Medulla oblongata (tissue), 1 donor: ENCODE results near the gene ANKRD1.

ENCODE experiments used
- DNase-seq: peaks from one replicate; pipeline ENCODE4 v3.0.0-alpha.2; 2015; ENCODE audit errors: extremely low spot score

Gene ANKRD1

DNA sequence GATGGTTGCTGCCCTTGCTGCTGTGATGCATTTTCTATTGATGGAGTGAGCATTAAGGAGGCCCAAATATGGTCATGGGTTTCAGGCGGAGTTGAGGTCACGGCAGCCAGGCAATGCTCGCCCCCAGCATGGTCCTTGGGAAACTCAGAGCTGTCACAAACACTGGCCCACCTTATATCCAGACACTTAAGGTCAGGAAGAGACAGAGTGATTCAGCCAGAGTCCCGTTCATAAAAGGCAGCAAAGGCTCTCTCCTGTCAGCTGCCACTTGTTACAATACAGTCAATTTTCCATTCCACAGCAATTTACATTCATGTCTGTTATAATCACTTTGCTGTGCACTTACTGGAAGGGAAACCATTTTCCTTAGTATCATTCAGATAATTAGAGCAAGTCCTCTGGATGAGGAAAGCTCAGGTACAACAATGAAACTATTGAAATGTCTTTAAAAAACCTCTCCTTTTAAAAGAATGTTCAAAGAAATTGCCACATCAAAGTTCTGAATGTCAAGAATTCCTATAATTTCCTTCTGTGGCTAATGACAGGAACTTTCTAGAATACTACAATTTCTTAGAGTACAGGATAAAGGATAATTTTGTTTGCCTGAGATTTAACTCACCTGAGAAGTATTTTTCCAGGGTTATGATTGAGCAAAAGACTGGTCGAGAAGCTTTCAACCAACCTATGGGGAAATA is 14.8 kb upstream of the ANKRD1 start:
- no peak for DNase-seq

DNA sequence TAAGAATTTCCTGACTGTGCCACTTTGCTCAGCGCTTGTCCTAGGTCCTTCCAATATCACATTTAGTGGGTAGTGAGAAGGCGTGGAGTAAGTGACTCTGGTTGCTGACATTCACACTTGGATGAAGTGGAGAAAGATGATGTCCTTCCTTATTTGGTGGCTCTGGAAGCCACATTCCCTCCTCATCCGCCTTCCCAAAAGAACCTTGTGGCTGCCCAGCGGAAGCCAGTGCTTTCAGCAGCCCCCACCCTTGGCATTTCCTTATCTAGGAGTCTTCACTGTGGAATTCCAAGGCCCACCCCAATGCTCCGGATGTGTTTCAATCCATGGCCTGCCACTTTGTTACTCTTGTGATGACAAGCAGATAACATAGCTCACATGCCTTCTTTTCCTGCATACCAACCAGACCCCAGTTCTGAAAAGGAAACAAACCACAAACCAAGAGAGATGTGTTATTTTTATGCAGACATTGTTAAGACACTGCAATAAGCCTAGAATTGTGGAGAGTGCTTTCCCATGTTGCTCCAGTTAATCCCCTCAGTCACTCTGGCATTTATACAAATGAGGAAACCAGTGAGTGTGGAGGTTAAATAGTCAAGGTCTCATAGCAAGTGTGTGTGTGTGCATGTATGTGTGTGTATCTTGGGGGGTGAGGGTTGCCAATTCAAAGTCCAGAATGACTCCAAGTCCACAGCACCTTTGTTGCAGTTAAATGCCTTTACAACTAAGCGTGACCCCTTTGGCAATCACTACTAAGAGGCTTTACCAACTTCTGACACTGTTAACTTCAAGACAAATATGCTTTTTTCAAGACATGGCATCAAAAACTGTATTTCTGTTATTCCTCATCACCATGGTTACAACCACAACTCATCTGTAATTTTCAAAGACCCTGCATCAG is 10.3 kb upstream of the ANKRD1 start:
- no peak for DNase-seq

DNA sequence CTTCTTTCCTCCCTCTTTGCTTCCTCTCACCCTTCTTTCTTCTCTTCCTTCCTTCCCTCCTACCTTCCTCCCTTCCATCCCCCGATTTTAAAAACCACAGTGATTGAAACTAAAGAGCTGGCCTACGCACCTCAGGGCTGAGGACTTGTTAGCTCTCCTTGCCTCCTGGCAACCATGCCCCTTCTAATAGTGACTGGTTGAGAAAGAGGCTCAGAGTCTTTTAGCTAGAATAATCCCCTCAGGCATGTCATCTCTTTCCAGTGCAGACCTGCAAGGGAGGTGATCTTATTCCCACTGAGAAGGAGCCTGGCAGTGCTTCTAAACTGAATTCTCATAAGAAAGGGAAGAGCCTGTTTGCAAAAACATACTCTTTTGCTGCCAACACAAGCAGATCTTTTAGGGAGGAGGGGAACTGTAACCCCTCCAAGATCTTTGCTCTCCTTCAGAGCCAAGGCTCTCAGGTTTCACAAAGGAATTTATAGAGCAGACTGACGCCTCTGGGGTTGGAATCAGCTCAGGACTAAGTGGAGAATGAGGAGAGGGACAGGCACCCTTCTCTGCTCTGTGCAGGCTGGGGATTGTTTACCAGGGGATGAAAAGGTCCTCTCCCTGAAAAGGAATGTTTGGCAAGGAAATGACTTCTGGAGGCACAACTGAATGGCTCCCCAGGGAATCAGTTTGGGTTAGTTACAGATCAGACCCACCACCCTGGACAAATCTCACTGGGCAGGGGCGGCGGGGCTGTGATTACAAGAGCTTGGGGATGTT is 9.4 kb upstream of the ANKRD1 start:
- peak; percentile 16 for DNase-seq

DNA sequence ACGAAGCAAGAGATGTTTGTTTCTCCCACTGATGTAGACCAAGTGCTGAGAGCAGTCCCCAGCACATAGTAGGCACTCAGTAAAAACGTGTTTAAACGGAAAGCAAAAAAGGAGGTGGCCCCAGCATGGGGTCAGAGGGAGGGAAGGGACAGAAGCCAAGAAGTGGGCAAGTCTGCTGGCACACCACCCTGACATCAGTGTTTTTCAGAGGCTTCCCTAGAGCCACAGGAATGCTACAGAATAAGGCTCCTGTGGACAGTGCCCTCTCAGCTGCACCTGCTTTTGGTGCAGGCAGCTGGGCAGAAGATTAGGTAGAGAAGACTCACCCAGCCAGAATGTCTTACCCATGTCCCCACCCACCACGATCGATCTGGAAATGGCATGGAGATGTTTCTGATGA is 8.3 kb upstream of the ANKRD1 start:
- DNase-seq = no peak

DNA sequence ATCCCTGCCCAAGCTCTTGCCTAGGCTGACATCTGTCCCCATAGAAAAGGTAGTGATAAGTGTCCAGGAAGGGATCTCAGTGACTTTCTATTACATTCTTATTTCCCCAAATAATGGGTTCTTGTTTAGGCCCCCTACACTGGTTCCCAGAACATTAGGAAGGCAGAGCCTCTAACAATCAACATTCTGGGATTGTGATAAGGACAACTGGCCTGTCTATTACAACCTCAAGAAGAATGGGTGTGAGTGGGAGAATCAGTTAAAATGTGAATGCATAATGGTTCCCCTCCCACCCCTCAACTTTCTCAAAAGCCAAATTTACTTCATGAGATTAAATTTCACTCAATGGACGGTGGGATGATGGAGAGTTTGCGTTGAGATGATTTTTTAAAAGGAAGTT is 6.4 kb upstream of the ANKRD1 start:
- no peak for DNase-seq

DNA sequence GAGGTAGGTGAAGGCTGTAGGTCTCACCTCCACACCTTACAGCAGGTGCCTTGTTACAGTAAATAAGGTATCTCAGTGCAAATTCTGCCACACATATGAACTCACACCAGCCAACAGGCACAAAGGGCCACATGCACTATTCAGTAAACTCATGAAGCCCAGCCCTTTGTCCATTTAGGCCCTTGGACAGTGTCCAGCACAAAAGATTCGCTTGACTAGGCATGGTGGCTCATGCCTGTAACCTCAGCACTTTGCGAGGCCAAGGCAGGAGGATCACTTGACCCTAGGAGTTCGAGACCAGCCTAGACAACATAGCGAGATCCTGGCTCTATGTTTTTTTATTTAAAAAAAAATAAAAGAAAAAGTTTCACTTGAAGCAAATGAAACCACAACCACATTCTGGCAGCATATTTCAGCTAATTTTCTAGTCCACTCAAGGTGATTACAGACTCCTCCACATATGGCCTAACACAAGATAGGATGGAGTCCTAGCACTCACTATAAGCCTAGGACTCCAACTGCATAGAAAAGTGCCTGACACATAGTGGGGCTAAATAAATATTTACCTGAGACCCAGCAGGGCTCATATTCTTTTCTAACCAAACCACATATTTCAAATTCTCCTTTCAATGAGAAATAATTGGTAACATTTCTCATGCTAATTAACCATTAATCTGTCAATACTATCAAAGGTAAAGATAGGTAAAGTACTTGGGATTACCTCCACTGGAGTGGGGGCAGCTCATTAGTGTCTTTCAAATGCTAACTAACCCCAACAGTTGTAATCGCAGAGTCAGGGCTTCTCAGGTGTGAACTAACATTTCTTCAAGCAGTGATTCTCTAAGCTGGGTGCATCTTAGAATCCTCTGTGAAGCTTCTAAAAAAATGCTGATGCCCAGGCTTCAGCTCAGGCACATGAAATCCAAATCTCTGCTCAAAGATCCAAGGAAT is 4.5 kb upstream of the ANKRD1 start:
- DNase-seq = no peak

DNA sequence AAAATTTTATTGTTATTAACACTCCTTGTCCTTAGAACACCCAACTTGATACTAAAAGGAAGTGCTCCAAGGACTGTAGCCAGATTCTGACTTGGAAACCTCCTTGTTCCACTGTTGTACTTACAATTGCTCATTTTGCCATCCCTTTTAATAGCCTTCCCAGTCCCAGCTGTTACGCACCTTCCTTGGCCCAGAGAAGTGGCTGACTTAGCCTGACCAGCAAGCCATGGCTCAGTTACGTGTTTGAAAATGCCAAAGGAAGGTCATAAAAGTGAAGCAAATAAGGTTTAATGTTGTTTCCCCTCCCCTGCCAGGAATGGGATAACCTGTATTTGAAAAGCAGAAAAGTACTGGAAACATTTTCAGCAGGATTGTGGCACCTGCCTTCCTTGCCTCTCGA is 3.7 kb upstream of the ANKRD1 start:
- DNase-seq = no peak

DNA sequence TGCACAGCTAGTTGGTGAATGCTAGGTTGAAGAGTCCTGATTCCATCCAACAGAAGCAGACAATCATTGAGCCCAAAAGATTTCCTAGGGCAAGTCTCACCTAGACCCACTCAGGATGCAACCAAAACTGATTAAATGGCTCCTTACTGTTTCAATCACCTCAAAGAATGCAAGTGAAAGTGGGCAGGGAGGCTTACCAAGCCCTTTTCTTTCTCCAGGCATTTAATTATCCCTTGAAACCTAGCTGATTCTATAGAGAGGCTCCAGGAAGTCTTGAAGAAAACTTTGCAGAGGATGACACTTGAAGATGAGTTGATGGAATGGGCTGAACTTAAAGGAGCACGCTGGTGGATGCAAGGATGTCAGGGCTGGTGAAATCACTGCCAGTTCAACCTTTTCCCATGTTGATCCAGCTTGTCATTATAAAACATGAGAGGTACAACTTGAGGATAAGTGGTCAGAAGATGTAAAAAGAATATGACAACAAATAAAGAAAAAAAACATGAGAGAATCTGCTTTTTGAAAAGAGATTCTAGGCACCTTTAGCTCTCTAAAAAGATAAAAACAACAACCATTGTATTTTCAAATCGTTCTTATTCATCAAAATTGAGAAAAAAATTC is 2.3 kb upstream of the ANKRD1 start:
- DNase-seq = no peak

DNA sequence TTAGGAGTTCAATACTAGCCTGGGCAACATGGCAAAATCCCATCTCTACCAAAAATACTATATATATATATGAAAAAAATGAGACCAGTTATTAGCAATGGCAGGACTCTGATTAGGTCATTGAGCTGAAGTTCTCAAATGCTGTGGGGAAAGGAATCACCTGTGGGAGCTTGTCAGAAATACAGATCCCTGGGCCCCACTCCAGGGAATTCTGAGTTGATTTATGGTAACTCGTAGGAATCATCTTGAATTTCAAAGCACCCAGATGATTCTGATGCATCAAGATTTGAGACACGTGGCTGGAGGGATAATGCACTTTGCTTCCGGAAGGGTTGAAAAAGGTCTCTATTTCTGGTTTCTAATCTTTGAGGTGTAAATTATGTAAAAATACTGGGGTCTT is 1.0 kb upstream of the ANKRD1 start:
- DNase-seq = no peak

DNA sequence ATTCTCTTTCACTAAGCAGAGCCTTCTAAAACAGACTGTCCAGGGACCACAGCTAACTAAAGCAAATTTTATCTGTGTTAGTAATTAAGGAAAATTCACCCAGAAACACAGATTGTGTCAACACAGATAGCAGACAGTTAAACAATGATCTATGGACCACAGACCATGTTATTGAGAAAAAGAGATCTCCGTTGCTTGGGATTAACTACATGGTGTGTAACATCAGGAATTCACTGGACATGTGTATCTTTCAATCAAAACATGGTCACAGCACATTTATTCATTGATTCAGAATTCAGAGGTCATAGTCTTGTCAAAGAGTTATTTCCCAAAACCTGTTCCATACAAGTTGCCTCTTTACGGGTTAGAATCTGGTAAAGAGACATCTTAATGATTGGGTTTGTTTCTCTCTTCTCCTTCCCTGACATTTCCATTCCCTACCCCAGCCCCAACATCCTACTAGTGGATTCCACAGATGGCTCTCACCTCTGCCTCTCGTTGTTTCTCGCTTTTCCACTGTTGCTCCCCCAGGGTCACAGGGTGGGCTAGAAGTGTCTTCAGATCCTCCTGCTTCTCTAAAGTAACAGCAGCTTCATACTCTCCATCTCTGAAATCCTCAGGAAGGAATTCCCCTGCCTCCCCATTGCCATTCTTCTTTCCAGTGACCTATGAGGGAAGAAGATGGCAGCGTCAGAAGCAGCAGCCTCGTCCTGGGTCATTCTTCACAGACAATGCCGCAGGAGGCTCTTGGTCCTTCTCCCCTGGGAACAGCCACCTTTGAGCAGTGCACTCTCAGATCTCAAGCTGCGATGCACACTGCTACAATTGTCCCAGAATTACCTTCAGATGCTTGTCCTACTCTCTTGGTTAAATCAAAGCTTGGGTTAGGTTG is 958 bp downstream of the ANKRD1 start:
- DNase-seq = no peak

DNA sequence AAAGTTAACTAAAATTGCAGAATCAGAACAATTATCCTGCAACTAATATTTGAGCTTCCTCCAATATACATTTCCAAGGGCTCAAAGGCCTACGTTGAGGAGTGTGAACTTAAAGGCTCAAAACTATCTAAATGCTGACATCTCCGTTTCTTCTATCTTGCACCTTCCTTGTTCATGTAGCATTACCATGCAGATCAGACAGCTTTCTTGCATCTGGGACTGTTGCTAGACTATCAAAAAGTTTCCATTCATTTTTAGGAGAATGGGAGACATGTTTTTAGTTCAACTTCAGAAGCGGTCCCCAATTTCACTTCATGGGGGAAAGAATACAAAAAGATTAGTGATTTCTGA is 2.9 kb downstream of the ANKRD1 start:
- DNase-seq = no peak

DNA sequence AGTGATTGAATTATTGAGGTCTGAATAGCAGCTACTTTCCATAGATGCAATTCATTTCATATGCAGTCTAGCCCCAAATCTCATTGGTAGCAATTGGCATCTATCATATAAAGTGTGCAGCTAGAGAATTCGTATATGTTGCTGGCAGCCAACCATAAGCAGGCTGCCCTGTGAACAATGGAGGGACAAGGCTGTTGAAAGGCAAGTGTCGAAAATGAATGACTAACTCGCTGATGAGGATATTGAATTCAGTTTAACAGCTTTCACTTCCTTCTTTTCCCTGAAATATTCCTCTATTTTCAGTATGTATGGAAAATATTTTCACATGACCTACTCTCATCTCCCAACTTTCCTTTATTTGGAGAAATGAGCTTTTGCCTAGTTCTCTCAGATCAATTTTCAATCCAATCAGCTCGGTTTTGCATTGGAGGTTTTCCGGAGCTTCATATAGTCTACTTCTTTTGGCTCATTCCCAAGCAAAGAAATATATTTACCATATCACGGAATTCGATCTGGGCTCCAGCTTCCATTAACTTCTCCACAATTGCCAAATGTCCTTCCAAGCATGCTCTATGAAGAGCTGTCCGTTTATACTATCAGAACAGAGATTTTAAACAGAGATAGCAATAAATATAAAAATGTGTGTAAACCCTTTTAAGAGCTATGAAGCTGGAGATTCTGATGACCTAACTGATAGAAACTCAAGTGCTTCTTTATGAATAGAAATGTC is 3.5 kb downstream of the ANKRD1 start:
- DNase-seq = no peak

DNA sequence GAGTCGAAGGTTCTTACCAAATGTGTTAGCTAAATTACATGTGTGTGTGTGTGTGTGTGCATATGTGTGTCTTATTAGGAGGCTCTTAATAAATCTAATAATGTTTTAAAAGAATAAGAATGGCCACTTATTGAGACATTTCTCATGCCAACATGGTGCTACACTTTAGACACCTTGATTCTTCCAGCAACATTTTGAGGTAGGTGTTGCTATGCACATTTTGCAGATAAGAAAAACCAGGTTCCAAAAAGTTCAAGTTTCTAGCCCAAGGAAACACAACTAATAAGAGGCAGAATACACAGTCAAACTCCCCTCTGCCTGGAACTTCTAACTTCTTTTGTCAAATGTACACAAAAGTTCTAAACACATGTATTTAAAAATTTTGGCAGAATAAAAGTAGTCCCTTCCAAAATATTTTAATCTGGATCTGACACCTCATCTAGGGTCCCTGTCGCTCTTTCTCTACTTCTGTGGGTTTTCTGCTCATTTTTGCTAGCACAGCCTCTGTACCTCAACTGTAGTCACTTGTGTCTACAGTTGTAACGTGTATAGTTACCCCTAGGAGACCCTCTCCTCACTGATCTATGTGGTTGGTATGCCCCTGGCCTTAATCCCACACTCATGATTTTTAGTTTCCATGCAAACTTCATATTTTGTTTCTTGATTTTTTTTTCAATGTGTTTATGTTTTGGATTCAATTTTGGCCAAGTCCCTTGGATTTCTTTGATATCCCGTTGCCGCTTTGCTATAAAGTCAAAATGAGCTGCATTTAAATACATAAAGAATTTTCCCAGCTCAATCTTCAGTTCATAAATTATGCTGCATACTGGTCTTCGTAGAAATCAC is 4.3 kb downstream of the ANKRD1 start:
- DNase-seq = no peak

DNA sequence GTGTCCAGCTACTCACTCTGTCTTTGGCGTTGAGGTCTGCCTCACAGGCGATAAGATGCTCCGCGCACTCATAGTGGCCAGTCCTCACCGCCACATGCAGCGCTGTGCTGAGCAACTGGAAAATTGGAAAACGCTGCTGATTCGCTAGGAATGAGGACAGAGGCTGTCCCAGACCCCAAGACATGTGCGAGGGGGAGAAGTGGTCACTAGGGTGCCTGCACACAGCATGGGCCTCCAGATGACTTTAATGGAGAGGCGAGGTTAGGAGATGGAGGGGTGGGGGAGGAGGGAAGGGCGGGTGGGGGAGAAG is 5.2 kb downstream of the ANKRD1 start:
- DNase-seq = no peak

DNA sequence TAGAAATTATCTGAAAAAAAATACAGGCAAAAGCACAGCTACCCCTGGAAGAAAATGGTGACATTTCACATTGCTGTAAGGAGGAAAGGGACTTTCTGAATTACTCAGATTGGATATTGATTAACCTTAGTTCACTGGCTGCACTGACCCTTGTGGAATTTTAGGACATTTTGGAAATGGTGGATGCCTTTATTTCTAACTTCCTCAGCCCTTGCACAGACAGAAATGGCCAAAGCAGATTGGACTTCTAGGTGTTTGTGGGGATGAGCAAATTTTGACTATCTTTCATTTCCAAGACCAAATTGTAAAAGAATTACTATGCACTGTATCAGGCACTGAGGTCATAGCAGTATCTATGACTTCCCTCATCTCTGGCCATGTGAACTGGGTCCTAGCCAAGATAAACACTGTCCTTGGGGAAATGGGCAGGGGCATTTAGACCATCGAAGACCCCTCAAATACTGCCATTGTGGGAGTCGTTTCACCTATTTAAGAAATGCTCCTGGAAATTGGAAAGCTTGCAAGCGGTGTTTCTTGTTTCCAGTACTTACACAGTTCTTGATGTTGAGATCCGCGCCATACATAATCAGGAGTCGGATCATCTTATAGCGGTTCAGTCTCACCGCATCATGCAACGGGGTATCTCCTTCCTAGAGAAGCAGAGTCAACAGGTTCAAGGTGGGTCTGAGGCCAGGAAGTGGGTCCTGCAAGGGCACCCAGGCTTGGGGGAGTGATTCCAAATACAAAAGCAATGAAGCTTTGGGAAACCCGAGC is 5.7 kb downstream of the ANKRD1 start:
- no peak for DNase-seq

DNA sequence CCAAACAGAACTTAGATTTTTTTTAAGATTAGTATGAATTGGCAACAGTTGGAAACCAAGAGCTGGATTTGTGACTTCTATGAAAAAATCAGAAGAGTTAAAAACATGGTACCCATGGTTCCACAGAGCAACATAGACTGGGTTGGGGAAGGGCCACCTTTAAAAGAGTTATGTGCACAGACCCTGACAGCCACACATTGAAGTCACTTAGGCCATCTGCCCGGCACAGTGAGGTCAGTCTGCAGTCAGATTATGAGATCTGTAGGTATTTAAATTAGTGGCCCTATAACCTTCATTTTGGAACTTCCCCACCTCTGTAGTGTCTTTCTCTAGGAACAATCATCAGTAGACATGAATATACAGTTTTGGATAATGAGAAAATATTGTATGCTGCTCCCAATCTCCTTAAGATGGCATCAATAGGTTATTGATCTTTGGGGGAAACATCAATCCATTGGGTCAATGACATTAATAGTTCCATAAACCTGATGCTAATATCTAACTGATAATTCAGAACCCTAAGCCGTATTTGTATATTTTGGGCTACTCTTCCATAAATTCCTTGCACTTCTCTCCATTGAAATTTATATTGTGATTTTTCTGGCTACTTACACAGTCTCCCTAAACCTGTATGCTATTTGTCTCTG is 7.0 kb downstream of the ANKRD1 start:
- DNase-seq = no peak

DNA sequence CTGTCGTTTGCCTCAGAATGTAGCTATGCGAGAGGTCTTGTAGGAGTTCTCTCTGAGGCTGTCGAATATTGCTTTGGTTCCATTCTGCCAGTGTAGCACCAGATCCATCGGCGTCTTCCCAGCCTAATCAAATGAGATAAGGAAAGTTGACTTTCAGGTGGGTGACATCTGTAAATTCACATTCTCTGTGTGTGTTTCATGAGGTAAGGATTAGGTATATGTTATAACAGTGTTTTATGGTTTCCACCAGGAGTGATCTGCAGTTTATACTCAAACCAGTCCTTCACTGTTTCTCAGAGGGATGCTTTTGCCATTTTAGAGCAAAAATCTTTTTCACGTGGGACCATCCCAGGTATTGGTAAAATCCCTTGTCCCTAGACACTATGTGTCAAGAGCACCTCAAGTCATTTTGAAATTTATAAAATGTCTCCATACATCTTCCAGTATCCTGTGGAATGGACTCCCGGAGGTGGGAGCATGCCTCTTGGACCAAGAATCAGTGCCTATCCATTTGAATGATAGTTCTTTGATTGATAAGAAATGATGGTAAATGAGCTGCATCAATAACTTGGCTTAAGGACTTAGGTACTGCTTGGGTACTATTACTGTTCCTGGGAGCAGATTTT is 7.9 kb downstream of the ANKRD1 start:
- no peak for DNase-seq
